ENCODE measurements around the gene HASPIN.

GRCh38 chr17:3689262-3690093 is 34.2 kb upstream of the HASPIN start:
- TF ChIP-seq ZFX (CRISPR knock-in tag; IDR thresholded peaks at IDR 0.05) (no peak), ZNF766 (CRISPR knock-in tag; conservative IDR thresholded peaks at IDR 0.05) (no peak), MEF2D (tag; conservative IDR thresholded peaks at IDR 0.05; ENCODE audit: low read depth) (no peak), SIN3A (IDR thresholded peaks at IDR 0.05; ENCODE audit: borderline replicate concordance in 2 of 2, control insufficient read depth in 1 of 2, low read depth in 2 of 2, low read length in 2 of 2) (no peak), CTCF (IDR thresholded peaks at IDR 0.05 in 2 of 3, conservative IDR thresholded peaks at IDR 0.05 in 1 of 3; ENCODE audit: insufficient read depth in 2 of 3, low read depth in 1 of 3, low read length in 3 of 3) (no peak), REST (IDR thresholded peaks at IDR 0.05; ENCODE audit: borderline replicate concordance) (no peak), REST (CRISPR knock-in tag; IDR thresholded peaks at IDR 0.05; ENCODE audit: low read depth) (no peak), MYNN (IDR thresholded peaks at IDR 0.05) (no peak), MYNN (CRISPR knock-in tag; IDR thresholded peaks at IDR 0.05) (no peak), SIX5 (IDR thresholded peaks at IDR 0.05; ENCODE audit: borderline replicate concordance in 1 of 2, insufficient read depth in 1 of 2, low read depth in 1 of 2, low read length in 2 of 2) (no peak), BRCA1 (IDR thresholded peaks at IDR 0.05) (no peak), BRCA1 (CRISPR knock-in tag; IDR thresholded peaks at IDR 0.05) (no peak), TOE1 (IDR thresholded peaks at IDR 0.05; ENCODE audit: borderline replicate concordance) (no peak), TOE1 (CRISPR knock-in tag; IDR thresholded peaks at IDR 0.05; ENCODE audit: borderline replicate concordance, low read depth) (no peak), TARDBP (IDR thresholded peaks at IDR 0.05) (no peak), ZNF583 (CRISPR knock-in tag; IDR thresholded peaks at IDR 0.05) (no peak), ZNF263 (CRISPR knock-in tag; IDR thresholded peaks at IDR 0.05; ENCODE audit: borderline replicate concordance) (no peak)
